Lower lobe of right lung (tissue), 2 donors: ENCODE data around the gene AGAP2. TPM values are rescaled to one million over a fixed set of nuclear protein-coding genes. Genes with fewer than 3 reads are reported as not detected.

Experiments used
- ATAC-seq, 2 donors: fragments of 200-7000 bp; cut with Tn5 transposase; one replicate each; pipeline ENCODE4 v1.9.1; 2020 to 2022; ENCODE audit warnings: mild to moderate bottlenecking in 2 of 2, moderate library complexity in 2 of 2
- DNase-seq: peaks from one replicate; pipeline ENCODE4 v3.0.0-alpha.2; 2020
- H3K27ac ChIP-seq: fragments of 200-600 bp; one replicate; pipeline ENCODE4 v1.8.0; 2022
- H3K27me3 ChIP-seq: fragments of 200-600 bp; one replicate; pipeline ENCODE4 v1.8.0; 2022; ENCODE audit warnings: low read depth
- H3K36me3 ChIP-seq: fragments of 200-600 bp; one replicate; pipeline ENCODE4 v1.8.0; 2022; ENCODE audit warnings: mild to moderate bottlenecking
- H3K4me1 ChIP-seq: fragments of 200-600 bp; one replicate; pipeline ENCODE4 v1.8.0; 2022
- H3K4me3 ChIP-seq: fragments of 200-600 bp; one replicate; pipeline ENCODE4 v1.8.0; 2022; ENCODE audit warnings: mild to moderate bottlenecking
- H3K9me3 ChIP-seq: fragments of 200-600 bp; one replicate; pipeline ENCODE4 v1.8.0; 2022
- CTCF ChIP-seq: fragments of 200-600 bp; IDR thresholded peaks from one replicate; pipeline ENCODE4 v1.8.0; 2022; ENCODE audit warnings: antibody characterized with exemption, mild to moderate bottlenecking
- intact Hi-C: fragments of 100-400 bp; cut with DNase I; formaldehyde crosslinking; loops from one replicate; pipeline ENCODE4 v1.11.0; 2022
- total RNA-seq: library from RNA; stranded (reverse); fragmentation: NEBNext Ultra II Directional; extraction: Animal tissue kit (Norgen Biotek cat#: 25700); gene quantifications from one replicate; pipeline ENCODE4 v1.2.1, GENCODE V29; 2021
- donor health status: DM: no; HTN: yes; CAD: no; lungs with severe emphysema.

Gene AGAP2
- total RNA-seq, 1 donor from 2014 or later = 5.7 TPM

- intact Hi-C loops = no loop called here
- peak overlapping the region; percentile 89 for H3K27ac ChIP-seq
- H3K36me3 ChIP-seq = peaks cover 46% of the 10 kb centered on the region
- no peaks in the 10 kb centered on the region for H3K27me3 ChIP-seq
- no peak for DNase-seq
- ATAC-seq = no peak
- no peak for TF ChIP-seq CTCF
- H3K9me3 ChIP-seq = no peaks in the 10 kb centered on the region
- peak overlapping the region; percentile 84 for H3K4me3 ChIP-seq
- H3K4me1 ChIP-seq = peaks cover 42% of the 10 kb centered on the region
Measured at GRCh38 chr12:57750561-57751431, 12.3 kb upstream of the AGAP2 start.

DNA sequence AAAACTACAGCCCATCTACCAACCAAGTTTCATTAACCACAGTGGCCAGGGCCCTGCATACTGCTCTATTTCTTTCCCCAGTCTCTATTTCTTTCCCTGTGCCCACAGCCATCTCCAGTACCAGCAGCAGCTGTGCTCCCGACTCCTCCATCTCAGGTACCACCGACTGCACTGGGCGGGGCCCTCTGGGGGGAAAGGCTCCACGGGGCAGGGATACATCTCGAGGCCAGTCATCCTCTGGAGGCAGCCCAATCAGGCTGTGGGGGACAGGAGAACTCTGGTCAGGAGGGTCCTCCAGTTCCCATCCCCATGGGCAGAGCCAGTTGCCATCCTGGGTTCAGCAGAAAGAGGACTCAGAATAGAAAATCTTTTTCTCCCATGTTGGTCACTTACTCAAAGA is 10.5 kb upstream of the AGAP2 start:
- intact Hi-C loops = no loop called here
- TF ChIP-seq CTCF = no peak
- DNase-seq = no peak

DNA sequence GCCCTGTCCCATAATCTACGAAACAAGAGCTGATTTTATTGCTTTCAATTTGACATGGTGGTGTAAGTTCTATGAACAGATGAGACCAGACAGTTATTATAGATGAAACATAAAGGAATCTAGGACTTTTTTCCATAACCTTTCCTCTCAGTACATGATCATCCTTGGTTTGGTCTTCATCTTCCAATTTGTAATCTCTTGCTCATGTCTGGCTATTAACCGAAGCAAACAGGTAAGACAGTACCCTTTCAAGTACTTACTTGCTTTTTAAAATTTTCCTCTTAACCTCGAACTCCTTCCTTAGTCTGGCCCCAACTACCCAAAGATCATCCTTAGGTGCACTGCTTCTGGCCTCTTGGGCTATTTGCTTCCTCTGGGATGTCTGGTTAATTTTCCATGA is 7.5 kb upstream of the AGAP2 start:
- DNase-seq (no peak), ATAC-seq (no peak)
- peaks cover 23% of the 10 kb centered on the region for H3K4me1 ChIP-seq
- peaks cover 46% of the 10 kb centered on the region for H3K36me3 ChIP-seq
- H3K4me3 ChIP-seq = no peak overlapping the region
- TF ChIP-seq CTCF = no peak
- peak overlapping the region; percentile 95 for H3K27ac ChIP-seq
- H3K27me3 ChIP-seq = peaks cover 4% of the 10 kb centered on the region
- intact Hi-C loops = no loop called here
- H3K9me3 ChIP-seq = no peaks in the 10 kb centered on the region

More for the DNA sequence above, 10.5 kb upstream of the AGAP2 start:
- ATAC-seq = no peak
- peaks cover 43% of the 10 kb centered on the region for H3K4me1 ChIP-seq
- H3K4me3 ChIP-seq = no peak overlapping the region
- H3K27me3 ChIP-seq = no peaks in the 10 kb centered on the region
- no peaks in the 10 kb centered on the region for H3K9me3 ChIP-seq
- H3K27ac ChIP-seq = no peak overlapping the region
- peaks cover 46% of the 10 kb centered on the region for H3K36me3 ChIP-seq

DNA sequence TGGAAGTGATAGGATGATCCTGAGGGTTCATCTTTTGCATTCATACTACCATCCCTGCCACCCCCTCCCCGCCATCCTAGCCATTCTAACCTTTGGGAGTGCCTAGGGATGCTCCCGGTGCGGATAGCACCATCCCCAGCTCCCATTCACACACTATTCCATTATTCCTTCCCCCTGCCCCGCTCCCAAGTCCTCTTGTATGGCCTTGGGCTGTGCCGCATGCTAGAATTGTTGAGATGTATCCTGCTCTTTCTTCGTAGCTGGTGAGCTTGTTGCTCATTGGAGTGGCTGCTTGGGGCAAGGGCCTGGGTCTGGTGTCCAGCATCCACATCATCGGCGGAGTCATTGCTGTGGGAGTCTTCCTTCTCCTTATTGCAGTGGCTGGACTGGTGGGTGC is 6.9 kb upstream of the AGAP2 start:
- H3K9me3 ChIP-seq = no peaks in the 10 kb centered on the region
- TF ChIP-seq CTCF = no peak
- intact Hi-C loops = no loop called here
- H3K36me3 ChIP-seq = peaks cover 43% of the 10 kb centered on the region
- H3K27me3 ChIP-seq = peaks cover 5% of the 10 kb centered on the region
- H3K4me3 ChIP-seq = peak overlapping the region; percentile 75
- ATAC-seq = peak in 1 of 2 donors; percentile 0
- H3K4me1 ChIP-seq = peaks cover 22% of the 10 kb centered on the region
- H3K27ac ChIP-seq = peak overlapping the region; percentile 95
- DNase-seq = no peak

GRCh38 chr12:57744777-57745484 is 6.4 kb upstream of the AGAP2 start, which contains the start of gene TSPAN31:
Gene TSPAN31 (plus strand): TSS chr12:57745039. CDS start chr12:57745155, 116 bp downstream.
- TF ChIP-seq CTCF = no peak
- Histone ChIP-seq H3K27me3 (peaks cover 5% of the 10 kb centered on the region), H3K9me3 (no peaks in the 10 kb centered on the region), H3K27ac (peak within 1 kb of the TSS; percentile 95), H3K4me1 (peaks cover 19% of the 10 kb centered on the region), H3K36me3 (peaks cover 37% of the 10 kb centered on the region), H3K4me3 (peak within 1 kb of the TSS; percentile 75)
- intact Hi-C loops = no loop called here
- ATAC-seq = peak; percentile 96 to 97
- peak; percentile 98 for DNase-seq
